Thyroid gland (tissue), 4 donors: ENCODE data around the gene ZGPAT.

Experiments
- POLR2A ChIP-seq, 2 donors: fragments of 450-650 bp; IDR thresholded peaks; one replicate each; pipeline ENCODE4 v1.6.1; 2017; ENCODE audit warnings: antibody characterized with exemption in 2 of 2, mild to moderate bottlenecking in 2 of 2, moderate library complexity in 1 of 2
- TF ChIP-seq, protein P1 (sequence below), 6 experiments: fragments of 200-600 bp in 3 of 6; fragments of 450-650 bp in 3 of 6; sonication (generic) in 3 of 6; IDR thresholded peaks; one replicate each; pipeline ENCODE4 v1.5.1; 2016 to 2019; ENCODE audit warnings: antibody characterized with exemption in 6 of 6, mild to moderate bottlenecking in 2 of 6, inconsistent platforms in 1 of 6, moderate library complexity in 1 of 6

DNA sequence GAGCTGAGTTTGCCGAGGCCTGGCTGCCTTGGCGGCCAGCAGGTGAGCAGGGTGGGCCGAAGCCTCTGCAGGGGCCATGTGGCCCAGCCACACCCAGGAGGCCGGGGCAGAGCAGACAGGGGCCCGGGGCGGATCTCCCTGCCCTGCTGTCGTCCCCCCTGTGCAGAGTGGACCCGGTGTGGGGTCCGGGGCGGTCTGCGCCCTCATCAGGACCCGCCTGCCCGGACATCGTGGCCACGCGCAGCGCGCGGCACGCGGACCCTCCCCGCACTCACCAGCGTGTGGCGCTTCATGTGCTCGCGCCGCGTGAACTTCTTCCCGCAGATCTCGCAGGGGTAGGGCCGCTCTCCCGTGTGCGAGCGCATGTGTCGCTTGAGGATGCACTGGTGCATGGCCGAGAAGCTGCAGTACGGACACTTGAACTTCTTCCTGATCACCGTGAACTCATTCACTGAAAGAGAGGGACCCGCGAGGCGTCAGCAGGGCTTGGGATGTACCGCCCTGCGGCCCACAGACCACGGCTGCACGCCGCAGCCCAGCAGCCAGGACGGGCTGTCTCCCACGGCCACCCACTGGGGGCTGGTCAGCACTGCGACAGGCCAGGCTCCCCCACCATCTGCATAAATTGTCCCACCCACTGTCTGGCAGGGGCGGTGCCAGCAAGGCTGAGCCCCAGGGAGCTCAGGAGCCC is 44.7 kb downstream of the ZGPAT start:
- TF ChIP-seq, protein P1, sequence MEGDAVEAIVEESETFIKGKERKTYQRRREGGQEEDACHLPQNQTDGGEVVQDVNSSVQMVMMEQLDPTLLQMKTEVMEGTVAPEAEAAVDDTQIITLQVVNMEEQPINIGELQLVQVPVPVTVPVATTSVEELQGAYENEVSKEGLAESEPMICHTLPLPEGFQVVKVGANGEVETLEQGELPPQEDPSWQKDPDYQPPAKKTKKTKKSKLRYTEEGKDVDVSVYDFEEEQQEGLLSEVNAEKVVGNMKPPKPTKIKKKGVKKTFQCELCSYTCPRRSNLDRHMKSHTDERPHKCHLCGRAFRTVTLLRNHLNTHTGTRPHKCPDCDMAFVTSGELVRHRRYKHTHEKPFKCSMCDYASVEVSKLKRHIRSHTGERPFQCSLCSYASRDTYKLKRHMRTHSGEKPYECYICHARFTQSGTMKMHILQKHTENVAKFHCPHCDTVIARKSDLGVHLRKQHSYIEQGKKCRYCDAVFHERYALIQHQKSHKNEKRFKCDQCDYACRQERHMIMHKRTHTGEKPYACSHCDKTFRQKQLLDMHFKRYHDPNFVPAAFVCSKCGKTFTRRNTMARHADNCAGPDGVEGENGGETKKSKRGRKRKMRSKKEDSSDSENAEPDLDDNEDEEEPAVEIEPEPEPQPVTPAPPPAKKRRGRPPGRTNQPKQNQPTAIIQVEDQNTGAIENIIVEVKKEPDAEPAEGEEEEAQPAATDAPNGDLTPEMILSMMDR (IDR thresholded peaks at IDR 0.05): no peak
- no peak for TF ChIP-seq POLR2A (IDR thresholded peaks at IDR 0.05)
